ENCODE measurements around the gene NTN5.

Gene NTN5

DNA sequence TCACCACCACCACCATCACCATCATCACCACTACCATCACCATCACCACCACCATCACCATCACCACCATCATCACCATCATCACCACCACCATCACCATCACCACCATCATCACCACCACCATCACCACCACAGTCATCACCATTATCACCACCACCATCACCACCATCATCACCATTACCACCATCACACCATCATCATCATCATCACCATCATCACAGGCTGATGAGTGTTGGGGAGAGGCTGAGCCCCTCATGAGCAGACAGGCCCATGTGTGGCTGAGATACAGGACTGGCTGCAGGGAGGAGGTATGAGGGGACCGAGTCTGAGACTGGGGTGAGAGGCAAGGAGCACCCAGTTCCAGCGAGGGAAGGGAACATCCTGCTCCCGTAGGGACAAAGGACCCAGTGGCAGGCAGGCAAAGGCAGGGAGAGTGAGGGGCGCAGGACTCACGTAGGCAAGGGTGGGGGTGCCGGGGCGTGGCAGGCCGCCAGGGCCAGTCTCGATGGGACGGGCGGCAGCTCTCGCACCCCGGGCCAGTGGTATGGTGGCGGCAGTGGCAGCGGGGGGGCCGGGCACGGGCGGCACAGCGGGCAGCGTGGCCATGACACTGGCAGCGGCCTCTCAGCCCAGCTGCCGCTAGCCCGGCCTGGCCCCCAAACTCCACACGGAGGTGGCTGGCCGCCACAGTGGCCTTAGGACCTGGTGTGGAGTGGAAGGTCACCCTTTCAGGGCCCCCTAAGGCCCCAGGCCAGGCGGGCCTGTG, 2.7 kb downstream of the NTN5 start:
- H3K36me3 ChIP-seq (replicated peaks): no peaks in the 10 kb centered on the region
- DNase-seq: no peak
- no peak for TF ChIP-seq CTCF (IDR thresholded peaks at IDR 0.05; ENCODE audit: low read depth, low read length, missing control alignments)
- H3K27ac ChIP-seq: no peak overlapping the region
- H3K4me3 ChIP-seq (ENCODE audit: low read depth, low read length): no peak overlapping the region
- in situ Hi-C loops (cut with HindIII; ENCODE audit: low pct_ligation_motif_present, low sequenced_read_pairs): no loop called here
- H3K27me3 ChIP-seq (replicated peaks): no peaks in the 10 kb centered on the region

- no peak for DNase-seq
- TF ChIP-seq CTCF (IDR thresholded peaks at IDR 0.05; ENCODE audit: low read depth, low read length, missing control alignments): no peak
- in situ Hi-C loops (cut with HindIII; ENCODE audit: low pct_ligation_motif_present, low sequenced_read_pairs): no loop called here
- no peaks in the 10 kb centered on the region for H3K27me3 ChIP-seq (replicated peaks)
- no peak overlapping the region for H3K27ac ChIP-seq
- no peaks in the 10 kb centered on the region for H3K36me3 ChIP-seq (replicated peaks)
- H3K4me3 ChIP-seq (ENCODE audit: low read depth, low read length): no peak overlapping the region
Observed at GRCh38 chr19:48668761-48669160, 4.1 kb downstream of the NTN5 start.

- in situ Hi-C loops (cut with HindIII; ENCODE audit: low pct_ligation_motif_present, low sequenced_read_pairs): no loop called here
- Histone ChIP-seq H3K27ac (no peak overlapping the region), H3K36me3 (replicated peaks) (no peaks in the 10 kb centered on the region), H3K4me3 (ENCODE audit: low read depth, low read length) (no peak overlapping the region), H3K27me3 (replicated peaks) (no peaks in the 10 kb centered on the region)
- no peak for DNase-seq
- TF ChIP-seq CTCF (IDR thresholded peaks at IDR 0.05; ENCODE audit: low read depth, low read length, missing control alignments): no peak
Observed at GRCh38 chr19:48668332-48668731, 4.5 kb downstream of the NTN5 start.

GRCh38 chr19:48665786-48666185, 7.0 kb downstream of the NTN5 start:
- no peak overlapping the region for H3K27ac ChIP-seq
- no peaks in the 10 kb centered on the region for H3K27me3 ChIP-seq (replicated peaks)
- in situ Hi-C loops (cut with HindIII; ENCODE audit: low pct_ligation_motif_present, low sequenced_read_pairs): no loop called here
- no peak for TF ChIP-seq CTCF (IDR thresholded peaks at IDR 0.05; ENCODE audit: low read depth, low read length, missing control alignments)
- no peaks in the 10 kb centered on the region for H3K36me3 ChIP-seq (replicated peaks)
- no peak overlapping the region for H3K4me3 ChIP-seq (ENCODE audit: low read depth, low read length)
- no peak for DNase-seq

DNA sequence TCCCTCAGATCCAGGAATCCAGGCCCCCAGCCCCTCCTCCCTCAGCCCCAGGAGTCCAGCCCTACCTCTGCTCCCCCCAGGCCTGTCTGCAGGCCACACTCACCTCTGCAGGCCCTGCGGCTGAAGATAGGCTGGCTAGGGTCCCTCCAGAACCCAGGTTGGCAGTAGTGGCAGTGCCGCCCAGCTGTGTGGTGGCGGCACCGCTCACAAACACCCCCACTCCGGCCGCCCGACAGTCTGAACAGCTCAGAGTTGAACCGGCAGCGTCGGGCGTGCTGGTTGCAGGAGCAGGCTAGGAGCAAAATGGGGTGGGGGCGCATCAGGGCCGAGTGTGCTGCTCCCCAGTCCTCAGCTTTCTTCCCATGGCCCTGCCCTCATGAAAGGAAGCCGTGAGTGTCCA, 8.3 kb downstream of the NTN5 start:
- no peak for TF ChIP-seq CTCF (IDR thresholded peaks at IDR 0.05; ENCODE audit: low read depth, low read length, missing control alignments)
- no peak overlapping the region for H3K27ac ChIP-seq
- no peaks in the 10 kb centered on the region for H3K27me3 ChIP-seq (replicated peaks)
- H3K36me3 ChIP-seq (replicated peaks): no peaks in the 10 kb centered on the region
- in situ Hi-C loops (cut with HindIII; ENCODE audit: low pct_ligation_motif_present, low sequenced_read_pairs): no loop called here
- DNase-seq: no peak
- H3K4me3 ChIP-seq (ENCODE audit: low read depth, low read length): no peak overlapping the region

DNA sequence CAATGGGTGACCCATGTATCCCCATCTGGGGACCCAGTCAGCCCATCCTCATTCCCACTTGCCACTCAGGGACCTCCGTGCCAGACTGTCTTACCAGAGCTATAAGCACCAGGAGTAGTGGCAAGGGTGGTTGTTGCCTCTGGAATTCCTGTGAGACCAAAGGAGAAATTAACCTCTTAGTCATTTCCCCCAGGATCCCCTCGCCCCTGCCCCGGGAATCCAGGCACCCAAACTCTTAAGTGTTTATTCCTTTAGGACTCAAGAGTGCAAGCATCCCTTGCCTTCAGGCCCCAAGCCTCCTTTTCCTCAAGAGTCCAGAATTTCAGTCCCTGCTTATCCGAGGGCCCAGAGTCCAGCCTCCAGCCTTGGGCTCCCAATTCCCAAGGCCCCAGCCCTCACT, 9.2 kb downstream of the NTN5 start:
- TF ChIP-seq CTCF (IDR thresholded peaks at IDR 0.05; ENCODE audit: low read depth, low read length, missing control alignments): no peak
- in situ Hi-C loops (cut with HindIII; ENCODE audit: low pct_ligation_motif_present, low sequenced_read_pairs): no loop called here
- DNase-seq: no peak
- H3K4me3 ChIP-seq (ENCODE audit: low read depth, low read length): no peak overlapping the region
- H3K27ac ChIP-seq: no peak overlapping the region
- H3K27me3 ChIP-seq (replicated peaks): no peaks in the 10 kb centered on the region
- H3K36me3 ChIP-seq (replicated peaks): no peaks in the 10 kb centered on the region
